ENCODE results near the gene PSRC1.

PSRC1 gene

GRCh38 chr1:109265741-109266330 is 17.1 kb downstream of the PSRC1 start:
- Histone ChIP-seq H3K27ac (ENCODE audit: low read depth, low read length) (no peak overlapping the region), H3K9ac (ENCODE audit: low read length in 5 of 5) (no peak overlapping the region), H3K36me3 (ENCODE audit: control insufficient read depth in 5 of 5, insufficient read depth in 5 of 5, low read length in 5 of 5) (peaks cover 0 to 5% (median 0%) of the 10 kb centered on the region in 5 donors), H3K4me3 (ENCODE audit: low read depth in 1 of 5, low read length in 5 of 5) (no peak overlapping the region), H3K9me3 (ENCODE audit: control insufficient read depth in 5 of 5, low read length in 5 of 5) (no peaks in the 10 kb centered on the region), H3K4me1 (ENCODE audit: control insufficient read depth in 5 of 5, insufficient read depth in 5 of 5, low read length in 5 of 5) (peaks cover 0 to 9% (median 5%) of the 10 kb centered on the region in 5 donors), H3K27me3 (ENCODE audit: control insufficient read depth in 5 of 5, insufficient read depth in 4 of 5, low read length in 5 of 5) (no peaks in the 10 kb centered on the region)

- H3K27ac ChIP-seq (ENCODE audit: low read depth, low read length): no peak overlapping the region
- peaks cover 0 to 5% (median 0%) of the 10 kb centered on the region in 5 donors for H3K36me3 ChIP-seq (ENCODE audit: control insufficient read depth in 5 of 5, insufficient read depth in 5 of 5, low read length in 5 of 5)
- no peak overlapping the region for H3K4me3 ChIP-seq (ENCODE audit: low read depth in 1 of 5, low read length in 5 of 5)
These were observed 17.9 kb downstream of the PSRC1 start for GRCh38 chr1:109265016-109265415.

GRCh38 chr1:109264379-109264755 is 18.6 kb downstream of the PSRC1 start:
- no peak overlapping the region for H3K27ac ChIP-seq (ENCODE audit: low read depth, low read length)
- no peaks in the 10 kb centered on the region for H3K27me3 ChIP-seq (ENCODE audit: control insufficient read depth in 5 of 5, insufficient read depth in 4 of 5, low read length in 5 of 5)
- H3K9me3 ChIP-seq (ENCODE audit: control insufficient read depth in 5 of 5, low read length in 5 of 5): no peaks in the 10 kb centered on the region
- peaks cover 0 to 9% (median 5%) of the 10 kb centered on the region in 5 donors for H3K4me1 ChIP-seq (ENCODE audit: control insufficient read depth in 5 of 5, insufficient read depth in 5 of 5, low read length in 5 of 5)
- H3K36me3 ChIP-seq (ENCODE audit: control insufficient read depth in 5 of 5, insufficient read depth in 5 of 5, low read length in 5 of 5): peaks cover 0 to 2% (median 0%) of the 10 kb centered on the region in 5 donors
- H3K9ac ChIP-seq (ENCODE audit: low read length in 5 of 5): no peak overlapping the region
- H3K4me3 ChIP-seq (ENCODE audit: low read depth in 1 of 5, low read length in 5 of 5): no peak overlapping the region

More at GRCh38 chr1:109265016-109265415, 17.9 kb downstream of the PSRC1 start:
- Histone ChIP-seq H3K9me3 (ENCODE audit: control insufficient read depth in 5 of 5, low read length in 5 of 5) (no peaks in the 10 kb centered on the region), H3K27me3 (ENCODE audit: control insufficient read depth in 5 of 5, insufficient read depth in 4 of 5, low read length in 5 of 5) (no peaks in the 10 kb centered on the region), H3K9ac (ENCODE audit: low read length in 5 of 5) (no peak overlapping the region), H3K4me1 (ENCODE audit: control insufficient read depth in 5 of 5, insufficient read depth in 5 of 5, low read length in 5 of 5) (peaks cover 0 to 9% (median 5%) of the 10 kb centered on the region in 5 donors)

- H3K27me3 ChIP-seq (ENCODE audit: control insufficient read depth in 5 of 5, insufficient read depth in 4 of 5, low read length in 5 of 5): no peaks in the 10 kb centered on the region
- no peak overlapping the region for H3K4me3 ChIP-seq (ENCODE audit: low read depth in 1 of 5, low read length in 5 of 5)
- no peak overlapping the region for H3K27ac ChIP-seq (ENCODE audit: low read depth, low read length)
- peaks cover 0 to 3% (median 0%) of the 10 kb centered on the region in 5 donors for H3K36me3 ChIP-seq (ENCODE audit: control insufficient read depth in 5 of 5, insufficient read depth in 5 of 5, low read length in 5 of 5)
- peaks cover 0 to 9% (median 5%) of the 10 kb centered on the region in 5 donors for H3K4me1 ChIP-seq (ENCODE audit: control insufficient read depth in 5 of 5, insufficient read depth in 5 of 5, low read length in 5 of 5)
- H3K9ac ChIP-seq (ENCODE audit: low read length in 5 of 5): no peak overlapping the region
- no peaks in the 10 kb centered on the region for H3K9me3 ChIP-seq (ENCODE audit: control insufficient read depth in 5 of 5, low read length in 5 of 5)
These were observed 19.2 kb downstream of the PSRC1 start for GRCh38 chr1:109263597-109264378.

GRCh38 chr1:109263234-109263596 is 19.7 kb downstream of the PSRC1 start:
- Histone ChIP-seq H3K4me1 (ENCODE audit: control insufficient read depth in 5 of 5, insufficient read depth in 5 of 5, low read length in 5 of 5) (peaks cover 0 to 9% (median 5%) of the 10 kb centered on the region in 5 donors), H3K4me3 (ENCODE audit: low read depth in 1 of 5, low read length in 5 of 5) (no peak overlapping the region), H3K36me3 (ENCODE audit: control insufficient read depth in 5 of 5, insufficient read depth in 5 of 5, low read length in 5 of 5) (peaks cover 0 to 4% (median 0%) of the 10 kb centered on the region in 5 donors), H3K27me3 (ENCODE audit: control insufficient read depth in 5 of 5, insufficient read depth in 4 of 5, low read length in 5 of 5) (no peaks in the 10 kb centered on the region), H3K27ac (ENCODE audit: low read depth, low read length) (no peak overlapping the region), H3K9ac (ENCODE audit: low read length in 5 of 5) (no peak overlapping the region), H3K9me3 (ENCODE audit: control insufficient read depth in 5 of 5, low read length in 5 of 5) (no peaks in the 10 kb centered on the region)

- Histone ChIP-seq H3K4me1 (ENCODE audit: control insufficient read depth in 5 of 5, insufficient read depth in 5 of 5, low read length in 5 of 5) (peaks cover 0 to 9% (median 5%) of the 10 kb centered on the region in 5 donors), H3K27ac (ENCODE audit: low read depth, low read length) (no peak overlapping the region), H3K9me3 (ENCODE audit: control insufficient read depth in 5 of 5, low read length in 5 of 5) (no peaks in the 10 kb centered on the region), H3K9ac (ENCODE audit: low read length in 5 of 5) (no peak overlapping the region), H3K4me3 (ENCODE audit: low read depth in 1 of 5, low read length in 5 of 5) (no peak overlapping the region), H3K27me3 (ENCODE audit: control insufficient read depth in 5 of 5, insufficient read depth in 4 of 5, low read length in 5 of 5) (no peaks in the 10 kb centered on the region), H3K36me3 (ENCODE audit: control insufficient read depth in 5 of 5, insufficient read depth in 5 of 5, low read length in 5 of 5) (peaks cover 0 to 4% (median 0%) of the 10 kb centered on the region in 5 donors)
These were observed 20.5 kb downstream of the PSRC1 start for GRCh38 chr1:109262231-109263055.

GRCh38 chr1:109261578-109261977 is 21.4 kb downstream of the PSRC1 start:
- H3K9me3 ChIP-seq (ENCODE audit: control insufficient read depth in 5 of 5, low read length in 5 of 5): no peaks in the 10 kb centered on the region
- peaks cover 0 to 9% (median 5%) of the 10 kb centered on the region in 5 donors for H3K4me1 ChIP-seq (ENCODE audit: control insufficient read depth in 5 of 5, insufficient read depth in 5 of 5, low read length in 5 of 5)
- H3K36me3 ChIP-seq (ENCODE audit: control insufficient read depth in 5 of 5, insufficient read depth in 5 of 5, low read length in 5 of 5): peaks cover 0 to 4% (median 0%) of the 10 kb centered on the region in 5 donors
- no peak overlapping the region for H3K4me3 ChIP-seq (ENCODE audit: low read depth in 1 of 5, low read length in 5 of 5)
- H3K27me3 ChIP-seq (ENCODE audit: control insufficient read depth in 5 of 5, insufficient read depth in 4 of 5, low read length in 5 of 5): no peaks in the 10 kb centered on the region
- no peak overlapping the region for H3K27ac ChIP-seq (ENCODE audit: low read depth, low read length)
- H3K9ac ChIP-seq (ENCODE audit: low read length in 5 of 5): no peak overlapping the region

GRCh38 chr1:109261006-109261405 is 21.9 kb downstream of the PSRC1 start:
- Histone ChIP-seq H3K27ac (ENCODE audit: low read depth, low read length) (no peak overlapping the region), H3K36me3 (ENCODE audit: control insufficient read depth in 5 of 5, insufficient read depth in 5 of 5, low read length in 5 of 5) (peaks cover 0 to 4% (median 0%) of the 10 kb centered on the region in 5 donors), H3K27me3 (ENCODE audit: control insufficient read depth in 5 of 5, insufficient read depth in 4 of 5, low read length in 5 of 5) (no peaks in the 10 kb centered on the region), H3K4me3 (ENCODE audit: low read depth in 1 of 5, low read length in 5 of 5) (no peak overlapping the region), H3K9me3 (ENCODE audit: control insufficient read depth in 5 of 5, low read length in 5 of 5) (no peaks in the 10 kb centered on the region), H3K9ac (ENCODE audit: low read length in 5 of 5) (no peak overlapping the region), H3K4me1 (ENCODE audit: control insufficient read depth in 5 of 5, insufficient read depth in 5 of 5, low read length in 5 of 5) (peaks cover 0 to 9% (median 5%) of the 10 kb centered on the region in 5 donors)

- Histone ChIP-seq H3K27me3 (ENCODE audit: control insufficient read depth in 5 of 5, insufficient read depth in 4 of 5, low read length in 5 of 5) (peaks cover 0 to 3% (median 0%) of the 10 kb centered on the region in 5 donors), H3K36me3 (ENCODE audit: control insufficient read depth in 5 of 5, insufficient read depth in 5 of 5, low read length in 5 of 5) (peaks cover 0 to 4% (median 0%) of the 10 kb centered on the region in 5 donors), H3K4me1 (ENCODE audit: control insufficient read depth in 5 of 5, insufficient read depth in 5 of 5, low read length in 5 of 5) (peaks cover 0 to 11% (median 6%) of the 10 kb centered on the region in 5 donors), H3K9me3 (ENCODE audit: control insufficient read depth in 5 of 5, low read length in 5 of 5) (no peaks in the 10 kb centered on the region), H3K4me3 (ENCODE audit: low read depth in 1 of 5, low read length in 5 of 5) (no peak overlapping the region), H3K27ac (ENCODE audit: low read depth, low read length) (no peak overlapping the region), H3K9ac (ENCODE audit: low read length in 5 of 5) (no peak overlapping the region)
These were observed 23.0 kb downstream of the PSRC1 start for GRCh38 chr1:109259674-109260557.
